Measurements from ENCODE around the gene ATRIP. TPM values are rescaled to one million over a fixed set of nuclear protein-coding genes. Genes with fewer than 3 reads are reported as not detected.
A peak's percentile ranks its signal among the peaks of the same experiment; 100 is the strongest.
"Not testable (repeated sequence)": the region's sequence is repeated elsewhere in the genome, so short reads cannot be mapped to it uniquely, and the experiment has no call there.

The ATRIP gene
- total and polyA plus RNA-seq, 2 experiments from 2014 or later: 4.3 to 4.5 TPM

DNA sequence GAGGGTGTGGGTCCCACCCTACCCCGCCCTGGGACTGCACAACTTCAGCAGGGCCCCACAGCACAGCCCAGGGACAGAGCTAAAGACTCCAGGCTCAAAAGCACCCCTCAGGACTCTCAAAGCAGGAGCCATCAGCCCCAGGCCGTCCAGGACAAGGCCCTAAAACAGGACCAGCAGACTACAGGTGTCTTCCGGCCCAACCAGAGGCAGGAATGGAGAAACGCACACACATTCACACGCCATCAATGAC lies 26.1 kb downstream of the ATRIP start:
- WGBS (ENCODE audit: low lambda C conversion rate, missing lambda C conversion rate): 6% methylated on average over 5 of the region's 5 CpGs
- Histone ChIP-seq H3K9me2 (replicated peaks; ENCODE audit: insufficient read depth) (no peaks in the 10 kb centered on the region), H3K79me2 (peaks cover 40% of the 10 kb centered on the region), H3K9me3 (ENCODE audit: low read depth) (no peaks in the 10 kb centered on the region), H3K27me3 (no peaks in the 10 kb centered on the region), H2AFZ (peak overlapping the region; percentile 58), H3K36me3 (replicated peaks; ENCODE audit: insufficient read depth, low read depth) (no peaks in the 10 kb centered on the region), H4K20me1 (ENCODE audit: insufficient read depth, poor library complexity, severe bottlenecking) (no peaks in the 10 kb centered on the region), H3K27ac (peak overlapping the region; percentile 97), H3K4me1 (ENCODE audit: insufficient read depth) (peaks cover 33% of the 10 kb centered on the region), H3K4me3 (peak overlapping the region; percentile 35), H3K4me2 (peak overlapping the region; percentile 94)
- no peak for DNase-seq (ENCODE audit: low spot score)
- TF ChIP-seq EZH2 (IDR thresholded peaks at IDR 0.05; ENCODE audit: borderline replicate concordance) (no peak), EZH2phosphoT487 (IDR thresholded peaks at IDR 0.05; ENCODE audit: low read depth, severe bottlenecking, unreplicated experiment) (no peak)
- TF ChIP-seq, protein P1, sequence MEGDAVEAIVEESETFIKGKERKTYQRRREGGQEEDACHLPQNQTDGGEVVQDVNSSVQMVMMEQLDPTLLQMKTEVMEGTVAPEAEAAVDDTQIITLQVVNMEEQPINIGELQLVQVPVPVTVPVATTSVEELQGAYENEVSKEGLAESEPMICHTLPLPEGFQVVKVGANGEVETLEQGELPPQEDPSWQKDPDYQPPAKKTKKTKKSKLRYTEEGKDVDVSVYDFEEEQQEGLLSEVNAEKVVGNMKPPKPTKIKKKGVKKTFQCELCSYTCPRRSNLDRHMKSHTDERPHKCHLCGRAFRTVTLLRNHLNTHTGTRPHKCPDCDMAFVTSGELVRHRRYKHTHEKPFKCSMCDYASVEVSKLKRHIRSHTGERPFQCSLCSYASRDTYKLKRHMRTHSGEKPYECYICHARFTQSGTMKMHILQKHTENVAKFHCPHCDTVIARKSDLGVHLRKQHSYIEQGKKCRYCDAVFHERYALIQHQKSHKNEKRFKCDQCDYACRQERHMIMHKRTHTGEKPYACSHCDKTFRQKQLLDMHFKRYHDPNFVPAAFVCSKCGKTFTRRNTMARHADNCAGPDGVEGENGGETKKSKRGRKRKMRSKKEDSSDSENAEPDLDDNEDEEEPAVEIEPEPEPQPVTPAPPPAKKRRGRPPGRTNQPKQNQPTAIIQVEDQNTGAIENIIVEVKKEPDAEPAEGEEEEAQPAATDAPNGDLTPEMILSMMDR (IDR thresholded peaks at IDR 0.05; ENCODE audit: poor library complexity): no peak

DNA sequence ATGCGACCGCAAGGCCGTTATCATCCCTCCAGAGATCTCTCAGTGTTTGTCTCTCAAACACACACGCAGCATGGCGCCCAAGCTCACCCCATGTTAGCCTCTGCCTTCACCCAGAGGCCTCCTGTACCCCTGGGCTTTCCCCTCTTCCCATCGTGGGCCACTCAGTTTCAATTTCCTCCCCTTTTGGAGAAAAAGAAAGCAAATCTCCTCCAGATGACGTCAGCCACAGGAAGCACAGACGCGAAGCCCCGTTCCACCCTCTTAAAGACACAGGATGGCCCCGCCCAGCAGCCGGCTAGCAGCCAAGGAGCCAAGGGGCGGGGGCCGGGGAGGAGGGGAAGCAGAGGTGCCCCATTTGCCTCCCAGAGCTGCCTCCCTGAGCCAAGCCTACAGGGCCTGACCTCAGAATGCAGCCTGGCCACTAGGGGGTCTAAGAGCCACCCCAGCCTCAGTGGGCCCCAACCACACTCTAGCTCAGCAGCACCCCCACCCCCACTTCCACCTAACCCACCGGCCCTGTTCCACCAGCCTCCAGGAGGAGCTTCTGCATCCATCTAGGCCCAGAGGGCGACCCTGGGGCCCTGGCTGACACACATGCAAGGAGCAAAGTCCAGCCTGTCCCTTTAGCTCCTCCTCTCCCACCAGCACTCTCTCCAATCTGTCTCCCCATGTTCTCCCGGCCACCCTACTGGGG lies 26.5 kb downstream of the ATRIP start:
- peaks cover 33% of the 10 kb centered on the region for H3K4me1 ChIP-seq (ENCODE audit: insufficient read depth)
- H3K4me2 ChIP-seq: peak overlapping the region; percentile 94
- 3% methylated on average over 15 of the region's 17 CpGs for WGBS (ENCODE audit: low lambda C conversion rate, missing lambda C conversion rate)
- H3K27ac ChIP-seq: peak overlapping the region; percentile 97
- TF ChIP-seq, protein P1 (IDR thresholded peaks at IDR 0.05; ENCODE audit: poor library complexity): peak; percentile 44
- TF ChIP-seq EZH2 (IDR thresholded peaks at IDR 0.05; ENCODE audit: borderline replicate concordance): no peak
- H3K9me3 ChIP-seq (ENCODE audit: low read depth): no peaks in the 10 kb centered on the region
- DNase-seq (ENCODE audit: low spot score): peak; percentile 98
- H3K27me3 ChIP-seq: no peaks in the 10 kb centered on the region
- no peaks in the 10 kb centered on the region for H3K9me2 ChIP-seq (replicated peaks; ENCODE audit: insufficient read depth)
- H2AFZ ChIP-seq: peak overlapping the region; percentile 58
- H3K79me2 ChIP-seq: peaks cover 39% of the 10 kb centered on the region
- H3K36me3 ChIP-seq (replicated peaks; ENCODE audit: insufficient read depth, low read depth): no peaks in the 10 kb centered on the region
- H3K4me3 ChIP-seq: peak overlapping the region; percentile 35
- no peaks in the 10 kb centered on the region for H4K20me1 ChIP-seq (ENCODE audit: insufficient read depth, poor library complexity, severe bottlenecking)

DNA sequence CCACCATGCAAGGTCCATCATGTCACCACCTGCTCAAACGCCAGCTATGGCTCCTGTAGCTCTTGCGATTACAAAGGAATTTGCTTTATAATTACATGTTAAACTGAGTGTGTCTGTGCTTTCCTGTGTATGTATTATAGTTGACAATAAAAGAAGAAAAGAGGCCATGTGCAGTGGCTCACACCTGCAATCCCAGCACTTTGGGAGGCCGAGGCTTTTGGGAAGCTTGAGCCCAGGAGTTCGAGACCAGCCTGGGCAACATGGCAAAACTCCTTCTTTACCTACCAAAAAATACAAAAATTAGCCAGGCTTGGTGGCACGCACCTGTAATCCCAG lies 27.0 kb downstream of the ATRIP start:
- H4K20me1 ChIP-seq (ENCODE audit: insufficient read depth, poor library complexity, severe bottlenecking): no peaks in the 10 kb centered on the region
- peak overlapping the region; percentile 12 for H2AFZ ChIP-seq
- 75% methylated on average over 5 of the region's 5 CpGs for WGBS (ENCODE audit: low lambda C conversion rate, missing lambda C conversion rate)
- no peaks in the 10 kb centered on the region for H3K9me3 ChIP-seq (ENCODE audit: low read depth)
- TF ChIP-seq EZH2phosphoT487 (IDR thresholded peaks at IDR 0.05; ENCODE audit: low read depth, severe bottlenecking, unreplicated experiment) (no peak), EZH2 (IDR thresholded peaks at IDR 0.05; ENCODE audit: borderline replicate concordance) (no peak)
- TF ChIP-seq, protein P1 (IDR thresholded peaks at IDR 0.05; ENCODE audit: poor library complexity): no peak
- no peak overlapping the region for H3K4me3 ChIP-seq
- H3K36me3 ChIP-seq (replicated peaks; ENCODE audit: insufficient read depth, low read depth): no peaks in the 10 kb centered on the region
- no peak for DNase-seq (ENCODE audit: low spot score)
- no peaks in the 10 kb centered on the region for H3K9me2 ChIP-seq (replicated peaks; ENCODE audit: insufficient read depth)
- peaks cover 39% of the 10 kb centered on the region for H3K79me2 ChIP-seq
- peak overlapping the region; percentile 97 for H3K27ac ChIP-seq
- H3K27me3 ChIP-seq: no peaks in the 10 kb centered on the region
- H3K4me2 ChIP-seq: peak overlapping the region; percentile 94
- peaks cover 33% of the 10 kb centered on the region for H3K4me1 ChIP-seq (ENCODE audit: insufficient read depth)

DNA sequence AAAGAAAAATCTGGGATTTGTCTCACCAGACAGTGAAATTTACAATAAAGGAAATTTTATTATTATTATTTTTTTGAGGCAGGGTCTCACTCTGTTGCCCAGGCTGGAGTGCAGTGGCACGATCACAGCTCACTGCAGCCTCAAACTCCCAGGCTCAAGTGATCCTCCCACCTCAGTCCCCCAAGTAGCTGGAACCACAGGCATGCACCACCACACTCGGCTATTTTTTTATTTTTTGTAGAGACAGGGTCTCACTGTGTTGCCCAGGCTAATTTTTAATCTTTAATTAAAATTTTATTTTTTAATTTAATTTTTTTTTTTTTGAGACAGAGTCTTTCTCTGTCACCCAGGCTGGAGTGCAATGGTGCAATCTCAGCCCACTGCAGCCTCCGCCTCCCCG lies 27.5 kb downstream of the ATRIP start:
- H3K27me3 ChIP-seq; H2AFZ ChIP-seq; H4K20me1 ChIP-seq (ENCODE audit: insufficient read depth, poor library complexity, severe bottlenecking); H3K4me3 ChIP-seq; DNase-seq (ENCODE audit: low spot score); H3K4me2 ChIP-seq; H3K9me2 ChIP-seq (replicated peaks; ENCODE audit: insufficient read depth); H3K36me3 ChIP-seq (replicated peaks; ENCODE audit: insufficient read depth, low read depth); H3K9me3 ChIP-seq (ENCODE audit: low read depth): not testable (repeated sequence)
- WGBS (ENCODE audit: low lambda C conversion rate, missing lambda C conversion rate): 87% methylated on average over 4 of the region's 4 CpGs
- peak overlapping the region; percentile 97 for H3K27ac ChIP-seq
- H3K4me1 ChIP-seq (ENCODE audit: insufficient read depth): peaks cover 33% of the 10 kb centered on the region
- peaks cover 36% of the 10 kb centered on the region for H3K79me2 ChIP-seq
